Endothelial cell (in vitro differentiated cells): ENCODE measurements around the gene GBP3. TPM values are rescaled to one million over a fixed set of nuclear protein-coding genes. Genes with fewer than 3 reads are reported as not detected.
A peak's percentile ranks its signal among the peaks of the same experiment; 100 is the strongest.
"Not testable (repeated sequence)": the region's sequence is repeated elsewhere in the genome, so short reads cannot be mapped to it uniquely, and the experiment has no call there.

Experiments
- DNase-seq: peaks from one replicate; pipeline ENCODE4 v3.0.0; 2021; ENCODE audit warnings: low spot score
- H3K27ac Mint-ChIP-seq: one replicate; pipeline ENCODE4 v1.8.0; 2021; ENCODE audit warnings: mixed read lengths, inconsistent platforms; ENCODE audit not compliant: unreplicated experiment
- H3K27me3 Mint-ChIP-seq: one replicate; pipeline ENCODE4 v1.8.0; 2021; ENCODE audit warnings: mild to moderate bottlenecking, moderate library complexity, mixed read lengths, inconsistent platforms; ENCODE audit not compliant: unreplicated experiment
- H3K36me3 Mint-ChIP-seq: one replicate; pipeline ENCODE4 v1.8.0; 2021; ENCODE audit warnings: mild to moderate bottlenecking, low read depth, mixed read lengths, inconsistent platforms; ENCODE audit not compliant: unreplicated experiment
- H3K4me1 Mint-ChIP-seq: one replicate; pipeline ENCODE4 v1.8.0; 2021; ENCODE audit warnings: mild to moderate bottlenecking, mixed read lengths, inconsistent platforms; ENCODE audit not compliant: unreplicated experiment
- H3K4me3 Mint-ChIP-seq: one replicate; pipeline ENCODE4 v1.8.0; 2021; ENCODE audit warnings: mild to moderate bottlenecking, mixed read lengths, inconsistent platforms; ENCODE audit not compliant: unreplicated experiment
- H3K9me3 Mint-ChIP-seq: one replicate; pipeline ENCODE4 v1.8.0; 2021; ENCODE audit warnings: mixed read lengths, inconsistent platforms; ENCODE audit not compliant: unreplicated experiment
- total RNA-seq: library from RNA; stranded (reverse); fragmentation: NEBNext Ultra II Directional; extraction: Animal tissue kit (Norgen Biotek cat#: 25700); gene quantifications from one replicate; pipeline ENCODE4 v1.2.1, GENCODE V29; 2021; ENCODE audit not compliant: unreplicated experiment
- TF ChIP-seq, protein P1 (sequence below): fragments of 200-600 bp; sonication (generic); IDR thresholded peaks from one replicate; pipeline ENCODE4 v1.5.0; 2021; ENCODE audit warnings: antibody characterized with exemption; ENCODE audit not compliant: unreplicated experiment

Gene GBP3
- total RNA-seq, 1 donor from 2014 or later: 0.36 TPM

DNA sequence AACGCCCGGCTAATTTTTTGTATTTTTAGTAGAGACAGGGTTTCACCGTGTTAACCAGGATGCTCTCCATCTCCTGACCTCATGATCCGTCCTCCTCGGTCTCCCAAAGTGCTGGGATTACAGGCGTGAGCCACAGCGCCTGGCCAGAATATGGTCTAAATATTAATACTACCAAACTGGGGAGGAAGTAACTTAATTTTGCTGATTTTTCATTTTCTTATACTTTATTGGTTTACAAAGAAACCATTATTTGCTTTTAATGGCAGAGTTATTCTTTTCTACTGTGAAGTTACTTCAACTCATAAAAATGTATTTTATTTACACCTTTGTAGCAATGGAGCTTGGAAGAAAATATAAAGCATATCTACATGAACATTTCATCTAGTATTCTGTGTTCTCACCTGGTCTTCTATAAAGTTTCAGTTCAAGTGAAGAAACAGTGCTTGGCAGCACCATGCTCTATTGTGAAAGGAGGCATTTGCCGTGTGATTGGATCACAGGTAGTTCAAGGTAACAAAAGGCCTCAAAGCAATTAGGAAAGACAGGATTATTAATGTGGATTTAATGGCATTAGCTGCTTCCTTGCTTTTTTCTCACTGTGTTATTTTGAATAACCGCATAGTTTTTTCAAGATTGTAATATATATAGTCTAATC lies 28.8 kb upstream of the GBP3 start:
- Mint-ChIP-seq H3K4me1 (peaks cover 35% of the 10 kb centered on the region), H3K27ac (no peak overlapping the region), H3K9me3 (no peaks in the 10 kb centered on the region), H3K27me3 (peaks cover 5% of the 10 kb centered on the region), H3K4me3 (no peak overlapping the region), H3K36me3 (peaks cover 10% of the 10 kb centered on the region)
- TF ChIP-seq, protein P1, sequence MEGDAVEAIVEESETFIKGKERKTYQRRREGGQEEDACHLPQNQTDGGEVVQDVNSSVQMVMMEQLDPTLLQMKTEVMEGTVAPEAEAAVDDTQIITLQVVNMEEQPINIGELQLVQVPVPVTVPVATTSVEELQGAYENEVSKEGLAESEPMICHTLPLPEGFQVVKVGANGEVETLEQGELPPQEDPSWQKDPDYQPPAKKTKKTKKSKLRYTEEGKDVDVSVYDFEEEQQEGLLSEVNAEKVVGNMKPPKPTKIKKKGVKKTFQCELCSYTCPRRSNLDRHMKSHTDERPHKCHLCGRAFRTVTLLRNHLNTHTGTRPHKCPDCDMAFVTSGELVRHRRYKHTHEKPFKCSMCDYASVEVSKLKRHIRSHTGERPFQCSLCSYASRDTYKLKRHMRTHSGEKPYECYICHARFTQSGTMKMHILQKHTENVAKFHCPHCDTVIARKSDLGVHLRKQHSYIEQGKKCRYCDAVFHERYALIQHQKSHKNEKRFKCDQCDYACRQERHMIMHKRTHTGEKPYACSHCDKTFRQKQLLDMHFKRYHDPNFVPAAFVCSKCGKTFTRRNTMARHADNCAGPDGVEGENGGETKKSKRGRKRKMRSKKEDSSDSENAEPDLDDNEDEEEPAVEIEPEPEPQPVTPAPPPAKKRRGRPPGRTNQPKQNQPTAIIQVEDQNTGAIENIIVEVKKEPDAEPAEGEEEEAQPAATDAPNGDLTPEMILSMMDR: no peak
- no peak for DNase-seq

DNA sequence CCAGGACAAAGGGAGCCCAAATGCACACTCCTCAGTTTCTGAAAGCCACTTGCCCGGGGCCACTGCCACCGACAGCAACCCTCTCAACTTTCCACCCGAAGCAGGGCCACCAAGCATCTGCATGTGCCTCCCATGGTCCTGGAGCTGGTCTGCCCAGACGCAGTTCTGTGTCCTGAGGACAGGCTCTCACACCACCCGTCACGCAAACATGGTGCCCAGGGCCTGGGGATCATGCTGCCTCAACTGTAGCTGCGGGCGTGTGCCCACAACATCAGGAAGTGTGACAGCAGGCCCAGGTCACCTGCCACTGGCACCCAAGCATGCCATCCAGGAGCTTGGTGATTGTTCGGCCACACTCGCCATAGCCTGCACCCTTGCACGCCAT lies 28.0 kb upstream of the GBP3 start:
- DNase-seq: no peak
- Mint-ChIP-seq H3K36me3 (peaks cover 10% of the 10 kb centered on the region), H3K9me3 (no peaks in the 10 kb centered on the region), H3K4me1 (peaks cover 28% of the 10 kb centered on the region), H3K27me3 (peaks cover 5% of the 10 kb centered on the region), H3K4me3 (no peak overlapping the region), H3K27ac (no peak overlapping the region)
- TF ChIP-seq, protein P1: no peak

DNA sequence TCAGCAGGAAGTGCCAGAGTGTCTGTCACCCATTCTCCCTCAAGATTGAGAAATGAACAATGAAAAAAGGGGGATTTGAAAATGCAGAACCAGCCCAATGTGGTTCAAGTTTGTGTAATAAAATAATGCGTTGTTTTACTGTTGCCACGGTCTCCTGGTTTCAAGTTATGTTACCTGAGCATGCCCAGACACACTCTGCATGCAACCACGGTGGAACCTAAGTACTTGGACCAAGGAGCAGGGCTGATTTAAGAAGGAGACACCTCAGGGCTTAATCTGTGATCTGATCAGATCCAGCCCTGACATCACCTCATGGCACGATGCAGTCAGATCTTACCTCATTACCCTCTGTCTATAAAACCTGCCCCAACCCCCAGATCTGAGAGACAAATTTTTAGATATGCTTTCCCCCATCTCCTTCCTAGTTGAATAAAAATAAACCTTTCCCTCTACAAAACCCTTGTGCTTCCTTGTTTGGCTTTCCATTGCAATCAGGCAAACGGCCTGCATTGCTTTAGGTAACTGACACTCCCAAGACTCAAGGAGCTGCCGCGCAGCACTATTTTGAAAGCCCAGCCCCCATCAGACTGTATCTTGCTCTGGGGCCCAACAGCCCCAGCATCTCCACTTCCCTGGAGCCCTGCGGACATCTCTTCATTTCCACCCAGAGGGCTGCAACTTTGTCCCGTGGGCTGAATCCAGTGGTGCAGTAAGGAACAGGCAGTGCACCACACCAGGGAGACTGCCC lies 27.4 kb upstream of the GBP3 start:
- not testable (repeated sequence) for H3K27ac Mint-ChIP-seq, H3K9me3 Mint-ChIP-seq, H3K27me3 Mint-ChIP-seq, DNase-seq, H3K36me3 Mint-ChIP-seq
- Mint-ChIP-seq H3K4me3 (peak overlapping the region; percentile 63), H3K4me1 (peaks cover 24% of the 10 kb centered on the region)

DNA sequence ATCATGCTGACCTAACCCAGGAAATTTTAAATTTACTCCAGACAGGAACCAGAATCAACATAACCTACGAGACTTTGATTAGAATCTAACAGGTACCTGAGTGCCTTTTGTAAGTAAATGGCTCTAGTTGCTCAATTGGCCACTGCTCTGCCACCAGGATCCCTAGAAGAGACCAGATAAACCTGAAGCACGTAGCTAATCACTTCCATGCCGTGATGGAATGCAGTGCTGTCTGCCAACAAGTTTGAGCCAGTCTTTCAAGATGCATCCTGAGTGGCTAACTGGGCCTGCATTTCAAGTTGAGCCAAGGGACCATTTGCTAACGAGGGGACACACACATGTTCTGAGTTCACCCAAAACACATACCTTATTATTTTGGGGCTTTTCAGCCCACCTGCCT lies 26.5 kb upstream of the GBP3 start:
- not testable (repeated sequence) for H3K27ac Mint-ChIP-seq

DNA sequence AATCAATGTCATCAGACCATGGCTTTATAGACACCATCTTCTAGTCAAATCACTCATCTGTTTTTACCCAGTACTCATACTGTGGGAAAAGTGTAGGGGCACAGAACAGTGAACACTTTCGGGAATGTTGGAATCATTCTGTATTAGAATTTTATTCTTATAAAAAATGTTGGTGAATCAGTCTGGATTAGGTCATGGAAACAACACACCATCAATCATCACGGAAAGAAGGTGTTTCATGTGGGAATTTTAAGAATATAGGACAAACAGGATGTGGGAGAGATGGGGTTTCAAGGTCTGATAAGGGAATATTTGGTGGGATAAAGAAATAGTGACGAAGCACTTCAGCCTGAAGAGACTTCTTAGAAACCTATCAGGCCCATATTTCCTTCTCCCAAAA lies 25.1 kb upstream of the GBP3 start:
- H3K27ac Mint-ChIP-seq: no peak overlapping the region

More for the DNA sequence above, 26.5 kb upstream of the GBP3 start:
- H3K4me1 Mint-ChIP-seq: peaks cover 18% of the 10 kb centered on the region
- not testable (repeated sequence) for DNase-seq, H3K9me3 Mint-ChIP-seq, H3K27me3 Mint-ChIP-seq, H3K4me3 Mint-ChIP-seq
- H3K36me3 Mint-ChIP-seq: peaks cover 11% of the 10 kb centered on the region

DNA sequence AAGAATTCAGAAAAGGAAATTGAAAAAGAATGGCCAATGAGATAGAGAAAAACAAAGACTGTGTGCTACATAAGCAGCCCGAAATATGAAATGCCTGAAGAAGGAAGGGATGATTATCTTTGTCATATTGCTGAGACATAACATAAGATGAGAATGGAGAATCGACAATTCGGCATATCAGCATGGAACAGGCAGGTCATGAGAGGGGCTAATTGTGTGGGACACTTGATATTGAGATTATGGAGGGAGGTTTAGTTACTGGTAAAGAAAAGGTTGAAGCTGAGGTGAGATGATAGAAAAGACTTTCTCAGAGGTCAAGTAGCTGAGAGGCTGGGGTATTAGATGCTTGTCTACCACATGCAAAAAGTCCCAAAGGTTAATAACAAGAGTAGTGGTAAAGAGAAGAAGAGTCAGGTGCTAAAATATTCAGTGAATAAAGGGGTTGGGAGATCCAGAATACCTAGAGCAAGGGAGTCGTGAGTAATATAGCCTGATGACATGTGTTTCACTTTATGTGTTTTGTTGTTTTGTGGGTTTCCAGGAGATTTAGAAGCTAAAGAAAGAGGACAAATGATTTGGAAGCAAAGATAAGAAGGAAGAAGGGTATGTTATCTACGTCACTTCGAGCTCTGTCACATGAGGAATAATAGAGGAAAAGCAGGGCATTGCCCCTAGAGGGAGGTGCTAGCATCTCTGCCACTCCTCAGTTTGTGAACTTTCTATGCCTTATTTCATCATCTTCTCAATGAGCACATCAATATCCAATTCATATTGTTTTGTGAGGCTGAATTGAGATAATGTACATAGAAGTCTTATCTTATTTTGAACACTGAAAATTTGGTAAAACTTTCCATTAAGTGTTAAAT lies 23.9 kb upstream of the GBP3 start:
- Mint-ChIP-seq H3K36me3 (peaks cover 25% of the 10 kb centered on the region), H3K4me1 (peaks cover 11% of the 10 kb centered on the region)
- not testable (repeated sequence) for H3K27me3 Mint-ChIP-seq, H3K27ac Mint-ChIP-seq, H3K4me3 Mint-ChIP-seq, DNase-seq, H3K9me3 Mint-ChIP-seq

More for the DNA sequence above, 25.1 kb upstream of the GBP3 start:
- Mint-ChIP-seq H3K27me3 (peaks cover 5% of the 10 kb centered on the region), H3K4me3 (no peak overlapping the region), H3K36me3 (peaks cover 17% of the 10 kb centered on the region), H3K4me1 (peaks cover 11% of the 10 kb centered on the region), H3K9me3 (no peaks in the 10 kb centered on the region)
- TF ChIP-seq, protein P1: no peak
- no peak for DNase-seq
